Liver (tissue), 3 donors: Measurements from ENCODE around the gene ABCB6.
A peak's percentile ranks its signal among the peaks of the same experiment; 100 is the strongest.

Experiments used
- FOXA1 ChIP-seq: IDR thresholded peaks from 2 replicates; pipeline ENCODE4 v1.6.1; 2016; ENCODE audit warnings: antibody characterized with exemption
- GABPA ChIP-seq, 2 donors: IDR thresholded peaks in 1 of 2; conservative IDR thresholded peaks in 1 of 2; 2 replicates each; pipeline ENCODE4 v1.6.1; 2016; ENCODE audit warnings: antibody characterized with exemption in 2 of 2, mild to moderate bottlenecking in 1 of 2, moderate library complexity in 1 of 2
- HNF4A ChIP-seq, 2 donors: conservative IDR thresholded peaks; 2 replicates each; pipeline ENCODE4 v1.6.1; 2016; ENCODE audit warnings: antibody characterized with exemption in 2 of 2, mild to moderate bottlenecking in 2 of 2
- JUND ChIP-seq, 2 donors: IDR thresholded peaks; 2 replicates each; pipeline ENCODE4 v1.6.1; 2016; ENCODE audit warnings: antibody characterized with exemption in 2 of 2
- SP1 ChIP-seq: IDR thresholded peaks from 2 replicates; pipeline ENCODE4 v1.6.1; 2018; ENCODE audit warnings: antibody characterized with exemption, mild to moderate bottlenecking
- TAF1 ChIP-seq: conservative IDR thresholded peaks from 2 replicates; pipeline ENCODE4 v1.6.1; 2016; ENCODE audit warnings: antibody characterized with exemption, mild to moderate bottlenecking
- YY1 ChIP-seq: IDR thresholded peaks from 2 replicates; pipeline ENCODE4 v1.6.1; 2016; ENCODE audit warnings: antibody characterized with exemption, mild to moderate bottlenecking
- TF ChIP-seq, protein P1 (sequence below): fragments of 150-350 bp; IDR thresholded peaks from 2 replicates; pipeline ENCODE4 v1.5.1; 2017; ENCODE audit warnings: improper control_type of control experiment, low read depth, low read length; ENCODE audit not compliant: missing input control
- TF ChIP-seq, protein P2 (sequence below): IDR thresholded peaks from 2 replicates; pipeline ENCODE4 v1.6.1; 2016; ENCODE audit warnings: antibody characterized with exemption, mild to moderate bottlenecking
- TF ChIP-seq, protein P3 (sequence below): IDR thresholded peaks from 2 replicates; pipeline ENCODE4 v1.6.1; 2016; ENCODE audit warnings: antibody characterized with exemption
- donor health status: healthy.
- donor health status: healthy.

DNA sequence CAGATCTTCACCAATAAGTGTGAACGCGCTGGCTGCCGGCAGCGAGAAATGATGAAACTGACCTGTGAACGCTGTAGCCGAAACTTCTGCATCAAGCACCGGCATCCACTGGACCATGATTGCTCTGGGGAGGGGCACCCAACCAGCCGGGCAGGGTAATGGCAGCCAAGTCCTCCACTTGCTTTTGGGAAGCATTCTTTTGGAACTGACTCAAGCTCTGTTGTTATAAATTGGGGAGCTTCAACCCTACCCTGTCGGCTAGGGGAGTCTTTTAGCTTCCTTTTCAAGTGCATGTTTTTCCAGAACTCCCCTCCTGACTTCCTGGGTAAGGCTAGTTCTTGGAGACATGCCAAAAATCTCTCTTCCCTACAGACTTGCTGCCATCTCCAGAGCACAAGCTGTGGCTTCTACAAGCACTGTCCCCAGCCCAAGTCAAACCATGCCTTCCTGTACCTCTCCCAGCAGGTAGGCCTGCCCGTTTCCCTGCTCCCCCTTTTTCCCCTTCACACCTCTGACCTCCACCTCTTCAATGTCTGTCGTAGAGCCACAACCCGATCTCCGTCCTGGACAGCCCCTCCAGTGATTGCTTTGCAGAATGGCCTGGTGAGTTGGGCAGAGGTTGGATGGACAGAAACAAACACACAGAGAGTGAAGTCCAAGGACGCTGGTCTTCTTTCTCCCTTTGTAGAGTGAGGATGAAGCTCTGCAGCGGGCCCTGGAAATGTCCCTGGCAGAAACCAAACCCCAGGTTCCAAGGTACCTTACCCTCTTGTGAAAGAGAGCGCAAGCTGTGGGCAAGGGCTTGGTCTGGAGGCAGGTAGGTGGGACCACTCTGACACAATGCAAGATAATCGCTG, 10.6 kb downstream of the ABCB6 start:
- TF ChIP-seq JUND (IDR thresholded peaks at IDR 0.05) (no peak), YY1 (no peak), FOXA1 (no peak), SP1 (peak; percentile 30), TAF1 (no peak), GABPA (IDR thresholded peaks at IDR 0.05 in 1 of 2, conservative IDR thresholded peaks at IDR 0.05 in 1 of 2) (no peak), HNF4A (conservative IDR thresholded peaks at IDR 0.05) (peak; percentile 69 to 73)
- TF ChIP-seq, protein P1, sequence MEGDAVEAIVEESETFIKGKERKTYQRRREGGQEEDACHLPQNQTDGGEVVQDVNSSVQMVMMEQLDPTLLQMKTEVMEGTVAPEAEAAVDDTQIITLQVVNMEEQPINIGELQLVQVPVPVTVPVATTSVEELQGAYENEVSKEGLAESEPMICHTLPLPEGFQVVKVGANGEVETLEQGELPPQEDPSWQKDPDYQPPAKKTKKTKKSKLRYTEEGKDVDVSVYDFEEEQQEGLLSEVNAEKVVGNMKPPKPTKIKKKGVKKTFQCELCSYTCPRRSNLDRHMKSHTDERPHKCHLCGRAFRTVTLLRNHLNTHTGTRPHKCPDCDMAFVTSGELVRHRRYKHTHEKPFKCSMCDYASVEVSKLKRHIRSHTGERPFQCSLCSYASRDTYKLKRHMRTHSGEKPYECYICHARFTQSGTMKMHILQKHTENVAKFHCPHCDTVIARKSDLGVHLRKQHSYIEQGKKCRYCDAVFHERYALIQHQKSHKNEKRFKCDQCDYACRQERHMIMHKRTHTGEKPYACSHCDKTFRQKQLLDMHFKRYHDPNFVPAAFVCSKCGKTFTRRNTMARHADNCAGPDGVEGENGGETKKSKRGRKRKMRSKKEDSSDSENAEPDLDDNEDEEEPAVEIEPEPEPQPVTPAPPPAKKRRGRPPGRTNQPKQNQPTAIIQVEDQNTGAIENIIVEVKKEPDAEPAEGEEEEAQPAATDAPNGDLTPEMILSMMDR: no peak
- TF ChIP-seq, protein P2, sequence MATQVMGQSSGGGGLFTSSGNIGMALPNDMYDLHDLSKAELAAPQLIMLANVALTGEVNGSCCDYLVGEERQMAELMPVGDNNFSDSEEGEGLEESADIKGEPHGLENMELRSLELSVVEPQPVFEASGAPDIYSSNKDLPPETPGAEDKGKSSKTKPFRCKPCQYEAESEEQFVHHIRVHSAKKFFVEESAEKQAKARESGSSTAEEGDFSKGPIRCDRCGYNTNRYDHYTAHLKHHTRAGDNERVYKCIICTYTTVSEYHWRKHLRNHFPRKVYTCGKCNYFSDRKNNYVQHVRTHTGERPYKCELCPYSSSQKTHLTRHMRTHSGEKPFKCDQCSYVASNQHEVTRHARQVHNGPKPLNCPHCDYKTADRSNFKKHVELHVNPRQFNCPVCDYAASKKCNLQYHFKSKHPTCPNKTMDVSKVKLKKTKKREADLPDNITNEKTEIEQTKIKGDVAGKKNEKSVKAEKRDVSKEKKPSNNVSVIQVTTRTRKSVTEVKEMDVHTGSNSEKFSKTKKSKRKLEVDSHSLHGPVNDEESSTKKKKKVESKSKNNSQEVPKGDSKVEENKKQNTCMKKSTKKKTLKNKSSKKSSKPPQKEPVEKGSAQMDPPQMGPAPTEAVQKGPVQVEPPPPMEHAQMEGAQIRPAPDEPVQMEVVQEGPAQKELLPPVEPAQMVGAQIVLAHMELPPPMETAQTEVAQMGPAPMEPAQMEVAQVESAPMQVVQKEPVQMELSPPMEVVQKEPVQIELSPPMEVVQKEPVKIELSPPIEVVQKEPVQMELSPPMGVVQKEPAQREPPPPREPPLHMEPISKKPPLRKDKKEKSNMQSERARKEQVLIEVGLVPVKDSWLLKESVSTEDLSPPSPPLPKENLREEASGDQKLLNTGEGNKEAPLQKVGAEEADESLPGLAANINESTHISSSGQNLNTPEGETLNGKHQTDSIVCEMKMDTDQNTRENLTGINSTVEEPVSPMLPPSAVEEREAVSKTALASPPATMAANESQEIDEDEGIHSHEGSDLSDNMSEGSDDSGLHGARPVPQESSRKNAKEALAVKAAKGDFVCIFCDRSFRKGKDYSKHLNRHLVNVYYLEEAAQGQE: no peak
- TF ChIP-seq, protein P3, sequence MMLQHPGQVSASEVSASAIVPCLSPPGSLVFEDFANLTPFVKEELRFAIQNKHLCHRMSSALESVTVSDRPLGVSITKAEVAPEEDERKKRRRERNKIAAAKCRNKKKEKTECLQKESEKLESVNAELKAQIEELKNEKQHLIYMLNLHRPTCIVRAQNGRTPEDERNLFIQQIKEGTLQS: no peak
